Embryonic facial prominence (tissue), 1 donor: ENCODE measurements around the gene CYP4F8.
"Not testable (repeated sequence)": the region's sequence is repeated elsewhere in the genome, so short reads cannot be mapped to it uniquely, and the experiment has no call there.

Source experiments
- DNase-seq: peaks from one replicate; pipeline ENCODE4 v3.0.0-alpha.2; 2016; ENCODE audit errors: extremely low spot score

Gene CYP4F8

DNA sequence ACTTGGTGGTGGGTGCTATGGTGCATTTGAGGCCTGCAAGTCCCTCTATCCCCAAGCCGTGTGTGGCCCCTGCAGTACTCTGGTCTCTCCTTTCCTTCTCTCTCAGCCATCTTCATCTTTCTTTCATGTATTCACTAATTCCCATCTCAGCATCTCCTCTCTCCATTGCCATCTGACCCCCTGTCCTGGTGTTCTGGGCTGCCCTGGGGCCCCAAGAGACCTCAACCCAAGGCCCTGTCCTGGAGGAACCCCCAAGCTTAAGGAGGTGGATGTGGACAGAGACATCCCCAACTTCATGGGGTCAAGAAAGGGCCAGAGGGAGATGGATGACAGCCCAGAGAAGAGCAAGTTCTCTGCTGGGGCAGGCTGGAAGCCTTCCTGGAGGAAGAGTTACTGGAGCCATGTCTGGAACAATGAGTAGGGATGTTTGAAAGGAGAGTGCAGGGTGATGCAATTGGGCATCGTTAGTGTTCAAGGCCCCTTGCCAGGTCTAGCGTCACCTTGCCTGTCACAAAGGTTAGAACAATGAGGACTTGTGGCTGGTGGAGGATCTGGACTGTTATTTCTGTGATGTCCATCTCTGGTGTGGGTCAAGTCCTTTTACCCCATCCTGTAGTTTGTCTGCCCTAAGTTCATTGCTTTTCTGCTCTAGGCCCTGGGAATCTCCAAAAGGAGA is 29.2 kb downstream of the CYP4F8 start:
- no peak for DNase-seq

DNA sequence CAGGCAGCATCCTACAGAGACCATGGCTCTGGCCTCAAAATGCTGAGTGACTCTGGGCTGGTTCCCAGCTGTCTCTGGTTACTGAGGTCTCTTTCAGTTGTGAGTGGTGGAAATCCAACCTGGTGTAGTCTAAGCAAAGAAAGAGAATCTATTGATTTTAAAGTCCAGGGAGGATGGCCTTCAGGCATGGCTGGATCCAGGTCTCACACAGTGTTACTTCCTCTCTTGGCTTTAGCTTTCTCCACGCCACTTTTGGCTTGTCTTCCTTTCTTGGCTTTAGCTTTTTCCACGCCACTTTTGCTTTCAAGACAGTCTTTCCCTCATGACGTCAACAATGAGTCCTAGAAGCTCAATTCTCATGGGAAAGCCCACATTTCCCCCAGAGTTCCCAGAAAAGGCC is 29.8 kb downstream of the CYP4F8 start:
- no peak for DNase-seq

DNA sequence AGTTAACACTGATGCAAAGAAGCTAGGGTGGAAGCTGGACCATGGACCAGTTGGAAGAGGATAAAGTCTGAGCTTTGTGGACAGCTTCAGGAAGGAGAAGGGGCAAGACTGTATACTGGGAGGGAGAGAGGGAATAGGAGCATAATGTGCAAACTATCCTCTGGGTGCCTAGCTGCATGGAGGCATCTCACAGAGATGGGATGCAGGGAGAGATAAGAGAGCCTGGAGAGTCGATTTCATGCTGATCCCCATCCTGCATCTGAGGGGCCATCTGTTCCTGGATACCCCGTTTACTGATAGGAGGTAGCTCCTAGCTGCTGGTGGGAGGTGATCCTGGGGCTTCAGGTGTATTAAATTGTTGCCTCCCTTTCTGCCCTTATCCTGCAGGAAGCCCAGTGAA is 34.5 kb downstream of the CYP4F8 start:
- DNase-seq = no peak

DNA sequence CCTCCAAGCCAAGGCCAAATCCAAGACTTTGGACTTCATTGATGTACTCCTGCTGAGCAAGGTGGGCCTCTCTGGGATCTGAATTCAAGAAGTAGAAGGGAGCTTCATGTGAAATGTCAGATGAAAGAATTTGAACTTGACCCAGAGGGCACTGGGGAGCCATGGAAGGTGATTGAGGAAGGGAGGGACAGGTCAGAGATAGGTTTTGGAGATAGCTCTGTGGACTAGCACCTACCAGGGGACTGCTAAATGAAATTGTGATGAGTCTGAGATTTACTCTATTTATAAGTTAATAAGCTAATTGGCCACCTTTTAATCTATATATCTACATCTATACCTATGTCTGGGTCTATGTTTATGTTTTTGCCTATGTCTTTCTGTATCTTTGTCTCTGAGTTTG is 35.1 kb downstream of the CYP4F8 start:
- not testable (repeated sequence) for DNase-seq

DNA sequence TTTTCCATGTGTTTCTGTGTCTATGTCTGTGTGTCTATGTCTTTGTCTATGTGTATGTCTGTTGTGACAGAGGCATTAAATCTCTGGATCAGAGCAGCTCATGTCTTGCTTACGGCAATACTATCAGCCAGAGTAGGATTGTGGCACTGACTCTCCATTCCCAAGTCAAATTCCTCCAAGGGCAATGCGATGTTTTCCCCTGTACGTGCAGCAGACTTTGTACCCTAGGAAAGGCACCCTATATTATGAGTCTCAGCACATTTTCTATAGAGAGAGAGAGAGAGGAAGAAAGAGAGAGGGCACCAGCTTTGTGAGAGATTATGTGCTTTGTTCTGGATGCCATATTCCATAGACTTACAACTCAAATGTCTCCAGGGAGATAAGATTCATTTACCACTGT is 36.8 kb downstream of the CYP4F8 start:
- no peak for DNase-seq

DNA sequence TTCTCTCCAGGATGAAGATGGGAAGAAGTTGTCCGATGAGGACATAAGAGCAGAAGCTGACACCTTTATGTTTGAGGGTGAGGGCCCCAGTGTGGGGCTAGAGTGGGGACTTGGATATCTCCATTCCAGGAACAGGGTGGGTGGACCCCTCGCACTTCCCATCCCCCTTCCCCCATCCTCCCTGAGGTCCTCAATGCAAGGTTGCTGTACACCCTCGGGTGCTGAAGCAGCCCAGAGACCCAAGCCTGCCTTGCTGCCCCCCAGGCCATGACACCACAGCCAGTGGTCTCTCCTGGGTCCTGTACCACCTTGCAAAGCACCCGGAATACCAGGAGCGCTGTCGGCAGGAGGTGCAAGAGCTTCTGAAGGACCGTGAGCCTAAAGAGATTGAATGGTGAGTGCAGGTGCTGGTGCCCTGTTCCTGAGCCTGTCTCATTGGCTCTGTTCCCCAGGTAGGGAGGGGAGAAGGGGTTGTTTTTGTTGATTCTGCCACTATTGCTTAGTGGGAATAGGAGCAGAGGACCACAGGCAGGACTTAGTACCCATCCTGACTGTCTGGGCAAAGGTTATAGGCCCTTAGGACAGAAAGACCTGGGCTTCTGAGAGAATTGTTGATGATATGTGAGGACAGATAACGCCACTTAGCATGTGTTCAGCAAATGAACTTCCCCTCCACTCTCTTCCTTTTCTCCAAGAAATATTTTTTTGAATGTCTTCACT is 37.7 kb downstream of the CYP4F8 start:
- no peak for DNase-seq

DNA sequence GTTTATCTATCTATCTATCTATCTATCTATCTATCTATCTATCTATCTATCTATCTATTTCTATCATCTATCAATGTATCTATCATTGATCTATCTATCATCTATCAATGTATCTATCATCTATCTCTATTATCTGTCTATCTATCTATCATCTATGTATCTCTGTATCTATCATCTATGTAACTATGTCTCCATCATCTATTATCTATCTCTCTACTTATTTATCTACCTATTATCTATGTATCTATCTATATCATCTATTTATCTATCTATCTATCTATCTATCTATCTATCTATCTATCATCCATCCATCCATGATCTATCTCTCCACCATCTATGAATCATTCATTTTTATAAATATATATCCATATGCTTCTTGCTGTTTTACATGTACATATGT is 41.4 kb downstream of the CYP4F8 start:
- no peak for DNase-seq

DNA sequence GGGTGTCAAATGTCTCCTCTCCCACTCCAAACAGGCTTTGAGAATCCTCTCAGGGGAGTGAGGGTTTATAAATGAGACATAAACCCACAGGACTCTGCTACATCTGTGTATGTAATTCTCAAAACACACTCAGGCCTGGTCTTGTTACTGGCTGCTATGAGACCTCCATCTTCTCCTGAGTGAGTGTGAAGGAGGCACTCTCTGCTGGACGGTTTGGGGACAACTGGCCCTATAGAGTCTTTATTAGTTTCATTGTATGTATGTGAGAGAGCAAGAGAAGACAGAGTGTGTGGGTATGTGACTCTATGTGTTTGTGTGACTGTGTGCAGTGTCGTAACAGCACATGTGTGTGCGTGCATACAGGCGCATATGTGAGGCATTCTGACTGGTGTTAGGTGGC is 48.2 kb downstream of the CYP4F8 start:
- no peak for DNase-seq

DNA sequence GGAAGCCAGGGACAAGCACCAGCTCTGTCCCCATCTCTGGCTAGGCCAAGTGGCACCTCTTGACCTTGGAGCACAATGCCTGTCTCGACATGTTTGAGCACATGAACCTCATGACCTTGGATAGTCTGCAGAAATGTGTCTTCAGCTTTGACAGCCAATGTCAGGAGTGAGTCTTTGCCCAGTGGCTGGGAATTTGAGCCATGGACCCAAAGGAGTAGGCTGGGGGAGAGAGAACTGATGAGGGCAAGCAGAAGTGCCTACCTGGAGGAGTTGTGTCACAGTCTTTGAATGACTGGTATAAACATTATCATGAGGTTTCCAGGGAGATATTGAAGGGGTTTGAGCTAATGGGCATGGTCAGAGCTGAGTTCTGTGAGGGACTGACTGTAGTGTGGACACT is 51.2 kb downstream of the CYP4F8 start:
- no peak for DNase-seq

DNA sequence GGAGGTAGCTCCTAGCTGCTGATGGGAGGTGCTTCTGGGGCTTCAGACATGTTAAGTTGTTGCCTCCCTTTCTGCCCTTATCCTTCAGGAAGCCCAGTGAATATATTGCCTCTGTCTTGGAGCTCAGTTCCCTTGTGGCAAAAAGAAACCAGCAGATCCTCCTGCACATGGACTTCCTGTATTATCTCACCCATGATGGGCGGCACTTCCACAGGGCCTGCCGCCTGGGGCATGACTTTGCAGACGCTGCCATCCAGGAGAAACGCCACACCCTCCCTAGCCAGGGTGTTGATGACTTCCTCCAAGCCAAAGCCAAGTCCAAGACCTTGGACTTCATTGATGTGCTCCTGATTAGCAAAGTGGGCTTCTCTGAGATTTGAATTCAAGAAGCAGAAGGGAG is 51.9 kb downstream of the CYP4F8 start:
- DNase-seq = no peak

DNA sequence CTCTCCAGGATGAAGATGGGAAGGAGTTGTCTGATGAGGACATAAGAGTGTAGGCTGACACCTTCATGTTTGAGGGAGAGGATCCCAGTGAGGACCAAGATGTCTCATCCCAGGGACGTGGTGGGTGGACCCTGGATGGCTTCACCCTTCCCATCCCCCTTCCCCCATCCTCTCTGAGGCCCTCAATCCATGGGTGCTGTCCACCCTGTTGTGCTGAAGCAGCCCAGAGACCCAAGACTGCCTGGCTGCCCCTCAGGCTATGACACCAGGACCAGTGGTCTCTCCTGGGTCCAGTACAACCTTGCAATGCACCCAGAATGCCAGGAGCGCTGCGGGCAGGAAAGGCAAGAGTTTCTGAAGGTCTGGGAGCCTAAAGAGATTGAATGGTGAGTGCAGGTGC is 54.4 kb downstream of the CYP4F8 start:
- DNase-seq = no peak

DNA sequence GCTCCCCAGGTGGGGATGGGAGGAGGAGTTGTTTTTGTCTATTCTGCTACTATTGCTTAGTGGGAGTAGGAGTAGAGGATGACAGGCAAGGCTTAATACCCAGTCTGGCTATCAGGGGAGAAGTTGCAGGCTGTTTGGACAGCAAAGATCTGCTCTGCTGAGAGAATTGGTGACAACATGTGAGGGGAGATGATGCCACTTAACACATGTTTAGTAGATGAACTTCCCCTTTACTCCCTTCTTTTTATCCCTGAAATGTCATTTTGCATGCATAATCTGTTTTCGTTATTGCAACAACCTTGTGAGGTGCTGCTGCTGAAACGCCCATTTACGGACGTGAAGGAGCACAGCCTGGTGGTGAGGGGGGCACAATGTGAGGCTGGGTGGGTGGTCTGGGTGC is 54.9 kb downstream of the CYP4F8 start:
- DNase-seq = no peak

DNA sequence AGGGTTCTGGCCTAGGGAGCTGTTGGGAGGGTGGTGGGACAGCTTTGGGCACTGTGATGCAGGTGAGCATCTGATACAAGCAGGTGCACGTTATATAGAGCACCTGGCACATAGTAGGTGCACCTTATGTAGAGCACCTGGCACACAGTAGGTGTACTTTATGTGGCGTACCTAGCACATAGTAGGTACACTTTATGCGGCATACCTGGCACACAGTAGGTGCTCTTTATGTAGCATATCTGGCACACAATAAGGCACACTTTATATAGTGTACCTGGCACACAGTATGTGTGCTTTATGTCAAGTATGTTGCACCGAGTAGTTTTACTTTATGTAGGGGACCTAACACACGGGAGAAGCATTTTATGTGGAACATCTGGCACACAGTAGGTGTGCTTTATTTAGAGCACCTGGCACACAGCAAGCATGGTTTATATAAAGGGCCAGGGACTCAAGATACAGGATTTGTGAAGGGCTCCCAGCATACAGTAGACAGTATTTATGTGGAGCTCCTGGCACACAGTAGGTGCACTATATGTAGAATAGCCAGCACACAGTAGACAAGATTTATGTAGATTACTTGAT is 56.3 kb downstream of the CYP4F8 start:
- DNase-seq = no peak

DNA sequence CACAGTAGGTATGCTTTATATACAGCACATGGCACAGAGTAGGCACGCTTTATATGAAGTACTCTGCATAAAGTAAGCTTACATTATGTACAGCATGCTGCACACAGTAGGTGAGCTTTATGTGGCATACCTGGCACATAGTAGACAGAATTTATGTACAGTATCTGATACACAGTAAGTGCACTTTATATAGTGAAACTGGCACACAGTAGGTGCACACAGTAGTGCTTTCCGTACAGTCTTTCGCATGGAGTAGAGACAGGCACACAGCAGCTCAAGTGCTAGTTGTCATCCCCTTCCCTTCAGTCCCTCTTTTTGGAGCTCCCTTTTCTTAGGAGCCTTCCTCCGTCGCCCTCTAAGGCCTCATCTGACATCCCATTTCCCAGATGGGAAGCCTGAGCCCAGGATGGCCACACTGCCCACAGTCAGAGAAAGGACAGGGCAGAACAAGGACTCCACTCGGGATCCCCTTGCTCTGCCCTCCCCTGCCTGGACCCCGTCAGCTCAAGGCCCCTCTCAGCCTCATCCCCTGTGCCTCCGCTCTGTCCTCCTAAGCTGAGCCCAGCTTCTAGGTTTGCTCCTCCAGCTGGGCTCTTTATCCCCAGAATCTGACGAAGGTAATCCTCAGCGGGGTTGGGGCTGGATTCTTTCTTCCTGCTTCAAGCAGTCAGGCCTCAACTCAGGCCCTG is 57.0 kb downstream of the CYP4F8 start:
- DNase-seq = no peak

DNA sequence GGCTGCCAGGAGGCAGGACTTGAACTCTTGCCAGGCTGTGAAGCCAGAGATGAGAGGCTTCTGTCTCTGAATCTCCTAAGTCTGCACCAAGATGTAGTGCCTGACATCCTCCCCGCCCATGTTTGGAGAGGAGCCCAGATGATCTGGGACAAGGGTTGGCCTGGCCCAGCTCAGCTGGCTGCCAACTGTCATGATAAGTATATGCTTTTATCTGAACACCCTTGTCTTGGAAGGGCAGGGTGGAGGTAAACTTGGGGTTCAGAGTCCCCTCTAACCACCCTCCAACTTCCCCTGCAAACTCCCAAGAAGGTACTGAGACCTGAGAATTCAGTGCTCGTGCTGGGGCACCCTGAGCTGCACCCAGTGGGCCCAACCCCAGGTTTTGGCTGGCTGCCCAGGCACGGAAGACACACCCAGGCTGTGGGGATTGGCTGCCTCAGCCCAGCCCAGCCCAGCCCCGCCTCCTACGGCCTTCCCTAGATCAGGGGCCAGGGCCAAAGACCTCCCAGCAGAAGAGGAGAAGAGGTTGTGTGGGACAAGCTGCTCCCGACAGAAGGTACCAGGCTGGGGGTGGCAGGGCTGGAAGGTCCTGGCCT is 57.7 kb downstream of the CYP4F8 start, which contains the start of gene CYP4F12:
Gene CYP4F12 (plus strand): TSS at position 508 of the 596 bp plus-strand sequence. CDS start 443 bp downstream, outside the sequence.
- no peak for DNase-seq

DNA sequence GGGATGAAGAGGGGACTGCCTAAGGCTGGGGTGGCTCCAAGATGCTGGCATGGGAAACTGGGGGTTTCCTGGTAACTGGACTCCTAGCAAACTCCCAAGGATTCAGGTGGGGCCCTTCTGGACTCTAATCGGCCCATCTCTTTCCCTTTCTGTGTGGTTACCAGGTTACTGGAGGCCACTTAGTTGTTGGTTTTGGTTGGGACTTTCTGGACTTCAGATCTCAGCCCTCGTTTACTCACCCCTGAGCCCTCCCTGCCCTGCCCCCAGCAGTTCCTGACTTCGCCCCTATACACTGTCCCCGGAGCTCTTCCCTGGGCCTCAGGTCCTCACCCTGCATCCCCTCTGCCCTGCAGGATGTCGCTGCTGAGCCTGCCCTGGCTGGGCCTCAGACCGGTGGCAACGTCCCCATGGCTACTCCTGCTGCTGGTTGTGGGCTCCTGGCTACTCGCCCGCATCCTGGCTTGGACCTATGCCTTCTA is 58.2 kb downstream of the CYP4F8 start:
- no peak for DNase-seq

DNA sequence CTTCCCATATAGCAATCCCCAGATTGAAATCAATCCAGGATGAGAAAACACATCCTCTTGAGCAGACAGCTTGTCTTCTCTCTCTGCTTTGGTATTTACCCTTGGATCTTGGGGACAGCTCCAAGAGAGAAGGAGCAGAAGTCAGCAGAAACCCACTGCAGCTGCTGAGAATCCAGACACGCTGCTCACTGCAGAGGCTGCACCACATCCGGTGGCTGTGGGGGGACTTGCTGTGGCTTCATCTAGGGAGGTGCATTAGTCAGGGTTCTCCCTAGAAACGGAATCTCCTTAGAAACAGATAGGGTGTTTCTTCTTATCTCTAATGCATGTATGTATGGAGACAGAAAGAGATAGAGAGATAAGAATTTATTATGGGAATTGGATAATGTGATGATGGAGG is 60.5 kb downstream of the CYP4F8 start:
- no peak for DNase-seq

DNA sequence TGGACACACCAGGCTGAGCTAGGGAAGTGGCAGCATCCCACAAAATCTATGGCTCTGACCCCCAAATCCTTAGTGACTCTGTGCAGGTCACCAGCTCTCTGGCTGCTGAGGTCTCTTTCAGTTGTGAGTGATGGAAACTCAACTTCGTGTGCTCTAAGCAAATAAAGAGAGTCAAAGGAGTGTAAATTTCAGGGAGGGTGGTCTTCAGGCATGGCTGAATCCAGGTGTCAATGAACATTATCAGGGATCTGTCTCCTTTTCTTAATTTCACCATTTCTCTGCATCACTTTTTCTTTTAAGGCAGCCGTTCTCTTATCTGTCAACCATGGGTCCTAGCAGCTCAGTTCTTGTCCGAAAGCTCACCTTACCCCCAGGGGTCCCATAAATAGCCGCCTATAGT is 64.1 kb downstream of the CYP4F8 start:
- no peak for DNase-seq

DNA sequence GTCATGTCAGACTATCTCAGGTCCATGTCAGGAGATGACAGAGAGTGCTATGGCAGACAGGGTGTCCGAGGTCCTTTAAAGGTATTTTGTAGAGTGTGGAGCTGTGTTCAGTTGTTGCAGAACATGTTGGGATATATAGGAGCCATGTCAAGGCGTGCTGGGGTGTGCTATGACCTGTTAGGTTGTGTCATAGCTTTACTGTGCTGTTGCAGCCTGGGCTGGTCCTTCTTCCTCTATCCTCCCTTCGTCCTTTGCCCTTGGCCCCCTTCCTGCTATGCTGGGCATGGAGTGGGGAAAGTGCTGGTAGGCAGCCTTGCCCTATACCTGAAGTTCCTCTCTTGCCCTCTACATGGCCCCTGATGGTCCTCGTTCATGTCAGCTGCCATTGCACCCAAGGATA is 64.8 kb downstream of the CYP4F8 start:
- not testable (repeated sequence) for DNase-seq
